Measurements from ENCODE around the gene NBDY. TPM values are rescaled to one million over a fixed set of nuclear protein-coding genes. Genes with fewer than 3 reads are reported as not detected.

NBDY gene
- total RNA-seq, 1 donor from 2014 or later = 53.6 TPM

- no peaks in the 10 kb centered on the region for H3K36me3 Mint-ChIP-seq (ENCODE audit: unreplicated experiment)
- H3K9me3 Mint-ChIP-seq (ENCODE audit: unreplicated experiment) = peaks cover 2% of the 10 kb centered on the region
- no peaks in the 10 kb centered on the region for H3K27me3 Mint-ChIP-seq (ENCODE audit: unreplicated experiment)
- no peaks in the 10 kb centered on the region for H3K4me1 Mint-ChIP-seq (ENCODE audit: low read depth, unreplicated experiment)
- TF ChIP-seq CTCF (IDR thresholded peaks at IDR 0.05; ENCODE audit: partially characterized antibody, unreplicated experiment) = no peak
- DNase-seq = peak; percentile 14
- peak overlapping the region; percentile 96 for H3K4me3 Mint-ChIP-seq (ENCODE audit: unreplicated experiment)
- H3K27ac Mint-ChIP-seq (ENCODE audit: unreplicated experiment) = peak overlapping the region; percentile 86
Measured at GRCh38 chrX:56728752-56729151, 291 bp upstream of the NBDY start.

GRCh38 chrX:56733459-56734046 is 4.5 kb downstream of the NBDY start:
- peak; percentile 67 for TF ChIP-seq CTCF (IDR thresholded peaks at IDR 0.05; ENCODE audit: partially characterized antibody, unreplicated experiment)
- H3K36me3 Mint-ChIP-seq (ENCODE audit: unreplicated experiment) = no peaks in the 10 kb centered on the region
- DNase-seq = peak; percentile 24
- peaks cover 2% of the 10 kb centered on the region for H3K9me3 Mint-ChIP-seq (ENCODE audit: unreplicated experiment)
- no peaks in the 10 kb centered on the region for H3K27me3 Mint-ChIP-seq (ENCODE audit: unreplicated experiment)
- H3K27ac Mint-ChIP-seq (ENCODE audit: unreplicated experiment) = no peak overlapping the region
- H3K4me3 Mint-ChIP-seq (ENCODE audit: unreplicated experiment) = no peak overlapping the region
- H3K4me1 Mint-ChIP-seq (ENCODE audit: low read depth, unreplicated experiment) = peaks cover 2% of the 10 kb centered on the region

GRCh38 chrX:56736219-56736618 is 7.2 kb downstream of the NBDY start:
- TF ChIP-seq CTCF (IDR thresholded peaks at IDR 0.05; ENCODE audit: partially characterized antibody, unreplicated experiment) = no peak
- Mint-ChIP-seq H3K27ac (ENCODE audit: unreplicated experiment) (no peak overlapping the region), H3K4me3 (ENCODE audit: unreplicated experiment) (no peak overlapping the region), H3K36me3 (ENCODE audit: unreplicated experiment) (no peaks in the 10 kb centered on the region), H3K4me1 (ENCODE audit: low read depth, unreplicated experiment) (peaks cover 2% of the 10 kb centered on the region), H3K27me3 (ENCODE audit: unreplicated experiment) (no peaks in the 10 kb centered on the region), H3K9me3 (ENCODE audit: unreplicated experiment) (no peaks in the 10 kb centered on the region)
- no peak for DNase-seq

GRCh38 chrX:56738670-56739069 is 9.6 kb downstream of the NBDY start:
- Mint-ChIP-seq H3K36me3 (ENCODE audit: unreplicated experiment) (no peaks in the 10 kb centered on the region), H3K27me3 (ENCODE audit: unreplicated experiment) (no peaks in the 10 kb centered on the region), H3K27ac (ENCODE audit: unreplicated experiment) (no peak overlapping the region), H3K9me3 (ENCODE audit: unreplicated experiment) (no peaks in the 10 kb centered on the region), H3K4me3 (ENCODE audit: unreplicated experiment) (no peak overlapping the region), H3K4me1 (ENCODE audit: low read depth, unreplicated experiment) (peaks cover 2% of the 10 kb centered on the region)
- DNase-seq = no peak
- no peak for TF ChIP-seq CTCF (IDR thresholded peaks at IDR 0.05; ENCODE audit: partially characterized antibody, unreplicated experiment)

GRCh38 chrX:56744996-56745395 is 16.0 kb downstream of the NBDY start:
- H3K27me3 Mint-ChIP-seq (ENCODE audit: unreplicated experiment) = no peaks in the 10 kb centered on the region
- H3K27ac Mint-ChIP-seq (ENCODE audit: unreplicated experiment) = no peak overlapping the region
- no peak for TF ChIP-seq CTCF (IDR thresholded peaks at IDR 0.05; ENCODE audit: partially characterized antibody, unreplicated experiment)
- no peaks in the 10 kb centered on the region for H3K9me3 Mint-ChIP-seq (ENCODE audit: unreplicated experiment)
- H3K36me3 Mint-ChIP-seq (ENCODE audit: unreplicated experiment) = peaks cover 6% of the 10 kb centered on the region
- H3K4me3 Mint-ChIP-seq (ENCODE audit: unreplicated experiment) = no peak overlapping the region
- DNase-seq = no peak
- H3K4me1 Mint-ChIP-seq (ENCODE audit: low read depth, unreplicated experiment) = no peaks in the 10 kb centered on the region

Data from glutamatergic neuron (in vitro differentiated cells).